Thyroid gland (tissue), 4 donors: ENCODE measurements around the gene LRCH1.

Source experiments
- CTCF ChIP-seq, 6 experiments: fragments of 200-600 bp in 3 of 6; fragments of 450-650 bp in 3 of 6; sonication (generic) in 3 of 6; IDR thresholded peaks; one replicate each; pipeline ENCODE4 v1.5.1; 2016 to 2019; ENCODE audit warnings: antibody characterized with exemption in 6 of 6, mild to moderate bottlenecking in 2 of 6, inconsistent platforms in 1 of 6, moderate library complexity in 1 of 6
- POLR2A ChIP-seq, 2 donors: fragments of 450-650 bp; IDR thresholded peaks; one replicate each; pipeline ENCODE4 v1.6.1; 2017; ENCODE audit warnings: antibody characterized with exemption in 2 of 2, mild to moderate bottlenecking in 2 of 2, moderate library complexity in 1 of 2

- no peak for TF ChIP-seq CTCF (IDR thresholded peaks at IDR 0.05)
- no peak for TF ChIP-seq POLR2A (IDR thresholded peaks at IDR 0.05)
Measured at GRCh38 chr13:46613409-46614049, 60.6 kb downstream of the LRCH1 start.
